Bronchial epithelial cell (primary cell): ENCODE results near the gene DAB1. TPM values are rescaled to one million over a fixed set of nuclear protein-coding genes. Genes with fewer than 3 reads are reported as not detected.

Experiments
- DNase-seq: peaks from one replicate; pipeline ENCODE4 v3.0.0-alpha.2; 2010; ENCODE audit warnings: low read depth
- FAIRE-seq: peaks from 2 replicates; lab custom pipeline; 2011; peaks lifted over from hg19 to GRCh38; lab: Jason Lieb, UNC
- H3K27me3 ChIP-seq: 2 replicates; pipeline ENCODE4 v1.5.1; 2011; ENCODE audit warnings: low read length; ENCODE audit not compliant: control insufficient read depth, insufficient read depth
- H3K36me3 ChIP-seq: 2 replicates; pipeline ENCODE4 v1.5.1; 2011; ENCODE audit warnings: low read length; ENCODE audit not compliant: control insufficient read depth, insufficient read depth
- H3K4me3 ChIP-seq: 2 replicates; pipeline ENCODE4 v1.5.1; 2011; ENCODE audit warnings: mild to moderate bottlenecking, low read depth, low read length, control low read depth
- CTCF ChIP-seq: IDR thresholded peaks from 2 replicates; pipeline ENCODE4 v1.5.1; 2011; ENCODE audit warnings: mild to moderate bottlenecking, moderate library complexity, low read length, control low read depth, inconsistent platforms; ENCODE audit not compliant: insufficient read depth, severe bottlenecking
- total RNA-seq: library from RNA; depleted of rRNA; stranded (reverse); fragments of >200 nt; gene quantifications from 2 replicates; pipeline ENCODE4 v1.2.1, GENCODE V29; 2014

Gene DAB1
- total RNA-seq, 1 donor from 2014 or later = not detected

- no peaks in the 10 kb centered on the region for H3K27me3 ChIP-seq
- no peaks in the 10 kb centered on the region for H3K36me3 ChIP-seq
- FAIRE-seq = no peak
- no peak for TF ChIP-seq CTCF
- no peak overlapping the region for H3K4me3 ChIP-seq
- no peak for DNase-seq
Measured at GRCh38 chr1:56972976-56973375, 450.9 kb downstream of the DAB1 start.

GRCh38 chr1:56970280-56970679 lies 453.6 kb downstream of the DAB1 start:
- FAIRE-seq (no peak), DNase-seq (no peak)
- Histone ChIP-seq H3K4me3 (no peak overlapping the region), H3K27me3 (no peaks in the 10 kb centered on the region), H3K36me3 (no peaks in the 10 kb centered on the region)
- no peak for TF ChIP-seq CTCF

GRCh38 chr1:56968878-56969495 lies 454.9 kb downstream of the DAB1 start:
- no peak overlapping the region for H3K4me3 ChIP-seq
- H3K36me3 ChIP-seq = no peaks in the 10 kb centered on the region
- DNase-seq = peak; percentile 87
- H3K27me3 ChIP-seq = no peaks in the 10 kb centered on the region
- FAIRE-seq = peak; percentile 84
- no peak for TF ChIP-seq CTCF

- Histone ChIP-seq H3K36me3 (no peaks in the 10 kb centered on the region), H3K4me3 (no peak overlapping the region), H3K27me3 (no peaks in the 10 kb centered on the region)
- no peak for TF ChIP-seq CTCF
- DNase-seq (peak; percentile 1), FAIRE-seq (no peak)
Measured at GRCh38 chr1:56967900-56968832, 455.7 kb downstream of the DAB1 start.

- DNase-seq (no peak), FAIRE-seq (no peak)
- Histone ChIP-seq H3K27me3 (no peaks in the 10 kb centered on the region), H3K4me3 (no peak overlapping the region), H3K36me3 (no peaks in the 10 kb centered on the region)
- TF ChIP-seq CTCF = no peak
Measured at GRCh38 chr1:56967355-56967754, 456.5 kb downstream of the DAB1 start.

- no peak for TF ChIP-seq CTCF
- DNase-seq (no peak), FAIRE-seq (no peak)
- no peaks in the 10 kb centered on the region for H3K36me3 ChIP-seq
- H3K27me3 ChIP-seq = no peaks in the 10 kb centered on the region
- no peak overlapping the region for H3K4me3 ChIP-seq
Measured at GRCh38 chr1:56966698-56966999, 457.2 kb downstream of the DAB1 start.
